ENCODE results near the gene POLR2C.

DNA sequence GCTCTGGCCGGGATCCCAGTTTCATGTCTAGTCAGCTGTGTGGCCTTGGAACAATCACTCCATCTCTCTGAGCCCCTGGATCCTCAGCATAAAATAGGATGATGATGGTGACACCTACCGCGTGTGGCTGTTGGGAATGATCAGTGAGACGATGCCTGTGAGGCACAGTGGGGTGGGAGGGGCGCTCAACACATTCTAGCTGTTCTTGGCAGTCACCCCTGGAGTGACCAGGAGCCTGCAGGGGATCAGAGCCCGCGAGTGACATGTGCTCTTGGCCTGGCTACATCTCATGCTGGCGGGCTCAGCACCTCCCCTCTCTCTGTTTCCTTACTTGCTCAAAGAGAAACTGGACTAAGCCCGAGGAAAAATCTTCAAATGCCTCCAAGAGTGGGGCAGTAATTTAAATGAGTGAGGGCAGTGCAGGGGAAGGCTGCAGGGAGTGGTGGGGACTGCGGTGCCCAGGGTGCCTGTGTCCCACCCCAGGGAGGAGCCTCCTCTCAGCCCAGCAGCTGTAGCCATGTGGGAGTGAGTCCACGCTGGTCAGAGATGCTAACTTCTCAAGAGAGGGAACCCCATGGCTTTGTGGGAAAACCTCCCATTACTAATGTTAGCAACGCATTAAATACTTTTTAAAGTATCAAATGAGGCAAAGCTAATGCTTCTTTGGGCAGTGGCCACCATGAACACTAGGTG is 46.9 kb downstream of the POLR2C start:
- TF ChIP-seq EZH2 (IDR thresholded peaks at IDR 0.05; ENCODE audit: insufficient read depth, poor library complexity, severe bottlenecking) (no peak), EZH2phosphoT487 (IDR thresholded peaks at IDR 0.05; ENCODE audit: insufficient read depth, low read depth) (no peak)

Measured in GM23248 (cell line).